SJCRH30 (cell line): ENCODE results near the gene IFT122. TPM values are rescaled to one million over a fixed set of nuclear protein-coding genes. Genes with fewer than 3 reads are reported as not detected.
"Not testable (repeated sequence)": the region's sequence is repeated elsewhere in the genome, so short reads cannot be mapped to it uniquely, and the experiment has no call there.

Experiments
- DNase-seq, 2 experiments: peaks; one replicate each; pipeline ENCODE4 v3.0.0-alpha.2; 2015 to 2020
- H3K27ac ChIP-seq: fragments of 250-450 bp; sonication (Bioruptor Pico); 2 replicates; pipeline ENCODE4 v1.5.1; 2020; ENCODE audit warnings: mild to moderate bottlenecking, moderate library complexity
- H3K27me3 ChIP-seq: fragments of 250-450 bp; sonication (Bioruptor Pico); 2 replicates; pipeline ENCODE4 v1.5.1; 2020; ENCODE audit warnings: mild to moderate bottlenecking, moderate library complexity
- H3K36me3 ChIP-seq: fragments of 250-450 bp; sonication (Bioruptor Pico); 2 replicates; pipeline ENCODE4 v1.5.1; 2020; ENCODE audit warnings: mild to moderate bottlenecking, moderate library complexity
- H3K4me1 ChIP-seq: fragments of 250-450 bp; sonication (Bioruptor Pico); 2 replicates; pipeline ENCODE4 v1.5.1; 2020; ENCODE audit warnings: mild to moderate bottlenecking, moderate library complexity
- H3K4me3 ChIP-seq: fragments of 250-450 bp; sonication (Bioruptor Pico); 2 replicates; pipeline ENCODE4 v1.5.1; 2020; ENCODE audit warnings: mild to moderate bottlenecking, moderate library complexity
- H3K9me3 ChIP-seq: fragments of 250-450 bp; sonication (Bioruptor Pico); replicated peaks from 2 replicates; pipeline ENCODE4 v1.5.1; 2020; ENCODE audit warnings: mild to moderate bottlenecking, moderate library complexity
- total RNA-seq: library from RNA; depleted of rRNA; stranded (reverse); fragments of >200 nt; shearing (Covaris generic); gene quantifications from 2 replicates; pipeline ENCODE4 v1.2.3, GENCODE V29; 2014

The IFT122 gene
- total RNA-seq, 1 experiment from 2014 or later: 18.1 TPM

DNA sequence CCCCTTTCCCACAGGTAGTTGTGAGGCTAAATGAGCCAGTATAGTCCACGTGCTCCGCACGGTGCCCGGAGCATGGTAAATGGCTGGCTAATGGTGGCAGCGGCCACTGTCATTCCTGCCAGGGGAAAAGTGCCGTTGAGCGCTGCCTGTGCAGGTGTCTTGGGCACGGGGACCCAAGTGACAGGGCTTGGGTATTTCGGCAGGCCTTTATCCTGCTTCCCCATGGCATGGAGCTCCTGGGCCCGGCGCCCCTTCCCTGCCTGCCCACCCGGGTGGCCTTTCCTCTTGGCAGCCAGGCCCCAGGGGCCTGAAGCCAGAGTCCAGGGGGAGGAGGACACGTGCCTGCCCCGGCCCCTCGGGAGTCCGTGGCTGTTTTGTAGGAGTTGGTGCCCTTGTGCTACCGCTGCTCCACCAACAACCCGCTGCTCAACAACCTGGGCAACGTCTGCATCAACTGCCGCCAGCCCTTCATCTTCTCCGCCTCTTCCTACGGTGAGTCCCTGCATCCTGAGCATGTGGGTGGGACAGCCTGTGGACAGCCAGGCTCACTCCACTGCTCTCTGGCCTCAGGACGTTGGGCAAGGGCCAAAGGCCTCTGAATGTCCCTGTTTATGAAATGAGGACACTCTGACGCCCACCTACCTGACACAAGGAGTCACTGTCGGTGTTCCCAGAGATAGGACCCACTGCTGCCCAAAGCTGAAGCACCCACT lies 75.2 kb downstream of the IFT122 start:
- not testable (repeated sequence) for H3K36me3 ChIP-seq, H3K9me3 ChIP-seq, DNase-seq

DNA sequence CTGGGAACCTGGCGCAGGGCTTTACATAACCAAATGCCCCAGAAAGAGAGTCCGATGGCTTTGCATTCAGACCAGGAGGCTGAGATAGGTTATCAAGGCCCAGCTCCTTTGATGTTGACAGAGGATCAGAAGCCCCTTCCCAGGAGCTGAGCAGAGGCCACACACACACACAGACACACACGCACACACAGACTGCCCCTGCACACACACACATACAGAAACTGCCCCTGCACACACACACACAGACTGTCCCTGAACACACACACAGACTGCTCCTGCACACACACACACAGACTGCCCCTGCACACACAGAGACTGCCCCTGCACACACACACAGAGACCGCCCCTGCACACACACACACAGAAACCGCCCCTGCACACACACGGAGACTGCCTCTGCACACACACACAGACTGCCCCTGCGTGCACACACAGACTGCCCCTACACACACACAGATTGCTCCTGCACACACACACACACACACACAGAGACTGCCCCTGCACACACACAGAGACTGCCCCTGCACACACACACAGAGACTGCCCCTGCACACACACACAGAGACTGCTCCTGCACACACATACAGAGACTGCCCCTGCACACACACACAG lies 75.9 kb downstream of the IFT122 start:
- not testable (repeated sequence) for H3K4me1 ChIP-seq, H3K36me3 ChIP-seq, H3K9me3 ChIP-seq, DNase-seq, H3K4me3 ChIP-seq, H3K27me3 ChIP-seq, H3K27ac ChIP-seq

More for the DNA sequence above, 75.2 kb downstream of the IFT122 start:
- H3K27me3 ChIP-seq, H3K4me1 ChIP-seq, H3K27ac ChIP-seq, H3K4me3 ChIP-seq: not testable (repeated sequence)

DNA sequence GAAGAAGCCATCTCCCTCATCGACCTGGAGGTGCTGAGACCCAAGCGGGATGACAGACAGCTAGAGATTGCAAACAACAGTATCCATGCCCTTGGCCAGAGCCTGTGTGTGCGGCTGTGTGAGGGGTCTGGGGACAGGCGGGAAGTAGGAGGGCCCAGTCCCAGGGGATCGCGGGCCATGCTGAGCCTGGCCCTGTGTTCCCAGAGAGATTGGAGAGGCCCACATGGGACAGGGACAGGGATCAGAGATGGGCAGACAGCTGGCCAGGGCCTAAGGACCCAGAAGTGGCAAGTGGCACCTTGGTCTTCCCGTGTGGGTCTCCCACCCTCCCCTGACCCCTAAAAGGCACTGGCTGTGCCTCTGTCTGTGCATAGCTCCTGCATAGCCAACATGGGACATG lies 77.5 kb downstream of the IFT122 start:
- Histone ChIP-seq H3K4me1 (no peaks in the 10 kb centered on the region), H3K36me3 (no peaks in the 10 kb centered on the region)

DNA sequence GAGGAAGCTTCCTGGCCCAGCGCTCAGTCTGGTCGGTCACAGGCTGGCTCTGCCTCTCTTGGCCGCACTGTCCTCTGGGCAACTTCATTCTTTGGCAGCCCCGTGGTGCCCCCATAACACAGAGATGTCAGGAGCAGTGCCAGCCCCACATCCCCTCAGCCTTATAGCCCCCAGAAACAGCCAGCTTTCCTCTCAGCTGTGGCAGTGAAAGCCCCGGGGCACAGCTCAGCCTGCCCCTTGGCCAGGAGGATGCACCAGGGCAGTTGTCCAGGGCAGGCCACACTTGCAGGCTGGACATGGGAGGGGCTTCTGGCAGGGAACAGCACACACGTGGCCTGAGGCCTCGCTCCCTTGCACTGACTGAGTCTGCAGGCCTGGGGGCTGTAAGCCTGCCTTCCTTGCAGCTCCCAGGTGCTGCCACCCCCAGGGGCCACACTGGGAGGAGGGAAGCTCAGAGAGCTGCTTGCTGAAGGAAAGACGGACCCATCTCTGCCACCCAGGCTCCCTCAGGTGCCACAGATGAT lies 78.1 kb downstream of the IFT122 start:
- no peaks in the 10 kb centered on the region for H3K4me1 ChIP-seq
- H3K9me3 ChIP-seq: no peaks in the 10 kb centered on the region
- H3K4me3 ChIP-seq: no peak overlapping the region
- H3K27ac ChIP-seq: no peak overlapping the region
- H3K36me3 ChIP-seq: no peaks in the 10 kb centered on the region
- H3K27me3 ChIP-seq: no peaks in the 10 kb centered on the region
- no peak for DNase-seq

More for the DNA sequence above, 77.5 kb downstream of the IFT122 start:
- DNase-seq: no peak
- no peak overlapping the region for H3K4me3 ChIP-seq
- H3K27ac ChIP-seq: no peak overlapping the region
- H3K9me3 ChIP-seq: no peaks in the 10 kb centered on the region
- H3K27me3 ChIP-seq: no peaks in the 10 kb centered on the region

DNA sequence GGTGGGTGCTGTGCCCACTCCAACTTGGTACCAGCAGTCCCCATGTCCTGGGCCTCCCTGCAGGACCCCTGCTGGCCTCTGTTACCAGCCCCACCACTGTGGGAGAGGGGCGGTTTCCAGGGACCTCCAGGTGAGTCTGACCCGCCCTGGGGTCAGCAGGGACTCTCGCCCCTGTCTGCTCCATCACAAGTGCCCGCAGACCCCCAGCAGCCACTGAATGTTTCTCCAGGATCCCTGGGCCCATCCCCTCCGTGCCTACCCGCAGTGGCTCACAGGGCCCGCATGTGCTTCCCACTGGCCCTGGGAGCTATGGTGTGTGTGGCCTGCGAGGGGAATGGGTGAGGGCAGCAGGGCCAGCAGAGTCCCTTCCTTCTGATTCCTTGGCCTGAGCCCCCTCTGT lies 78.6 kb downstream of the IFT122 start:
- no peak for DNase-seq
- Histone ChIP-seq H3K4me1 (no peaks in the 10 kb centered on the region), H3K9me3 (no peaks in the 10 kb centered on the region), H3K4me3 (no peak overlapping the region), H3K27me3 (no peaks in the 10 kb centered on the region), H3K27ac (no peak overlapping the region), H3K36me3 (no peaks in the 10 kb centered on the region)

DNA sequence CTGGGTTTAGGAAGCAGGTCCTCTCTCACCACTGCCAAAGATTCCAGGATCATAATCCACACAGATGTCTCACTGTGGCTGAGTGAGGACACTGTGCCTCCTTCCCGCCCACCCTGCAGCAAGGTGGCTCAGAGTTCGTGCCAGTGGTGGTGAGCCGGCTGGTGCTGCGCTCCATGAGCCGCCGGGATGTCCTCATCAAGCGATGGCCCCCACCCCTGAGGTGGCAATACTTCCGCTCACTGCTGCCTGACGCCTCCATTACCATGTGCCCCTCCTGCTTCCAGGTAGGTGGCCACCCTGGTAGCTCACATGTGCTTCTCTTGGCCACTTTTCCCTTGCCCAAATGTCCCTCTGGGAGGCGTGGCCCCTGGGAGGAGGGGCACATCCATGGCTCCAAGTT lies 79.4 kb downstream of the IFT122 start:
- Histone ChIP-seq H3K4me1 (no peaks in the 10 kb centered on the region), H3K27me3 (no peaks in the 10 kb centered on the region), H3K4me3 (no peak overlapping the region), H3K36me3 (no peaks in the 10 kb centered on the region), H3K9me3 (no peaks in the 10 kb centered on the region), H3K27ac (no peak overlapping the region)
- no peak for DNase-seq

DNA sequence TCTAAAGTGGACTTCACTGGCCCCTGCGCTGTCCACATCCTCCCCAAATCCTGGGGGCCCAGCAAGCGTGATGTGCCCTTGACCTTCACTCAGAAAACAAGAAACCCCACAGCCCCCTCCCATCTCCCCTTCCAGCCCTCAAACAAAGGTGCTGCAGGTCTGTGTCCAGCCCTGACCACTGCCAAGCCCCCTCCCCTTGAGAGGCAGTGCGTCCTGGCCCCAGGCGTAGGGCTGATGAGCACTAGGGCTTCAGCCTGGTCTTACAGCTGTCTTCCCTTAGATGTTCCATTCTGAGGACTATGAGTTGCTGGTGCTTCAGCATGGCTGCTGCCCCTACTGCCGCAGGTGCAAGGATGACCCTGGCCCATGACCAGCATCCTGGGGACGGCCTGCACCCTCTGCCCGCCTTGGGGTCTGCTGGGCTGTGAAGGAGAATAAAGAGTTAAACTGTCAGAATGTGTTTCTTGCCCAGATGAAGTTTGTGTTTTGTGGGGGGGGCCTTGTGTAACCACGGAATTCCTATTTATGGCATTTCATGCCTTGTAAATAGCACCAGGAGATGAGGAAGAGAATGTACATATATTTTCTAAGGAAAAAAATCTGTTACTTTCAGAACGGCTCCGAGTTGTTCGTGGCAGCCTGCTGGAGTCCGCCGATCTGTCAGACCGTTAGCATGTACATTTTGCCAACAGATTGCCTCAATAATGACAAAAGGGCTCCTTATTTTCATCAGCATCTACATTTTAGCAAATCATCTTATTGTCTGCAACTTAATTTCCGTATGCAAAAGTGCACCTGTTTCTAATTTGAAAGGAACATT lies 80.1 kb downstream of the IFT122 start:
- Histone ChIP-seq H3K9me3 (no peaks in the 10 kb centered on the region), H3K4me3 (no peak overlapping the region), H3K36me3 (no peaks in the 10 kb centered on the region), H3K4me1 (no peaks in the 10 kb centered on the region), H3K27me3 (no peaks in the 10 kb centered on the region), H3K27ac (no peak overlapping the region)
- DNase-seq: no peak

DNA sequence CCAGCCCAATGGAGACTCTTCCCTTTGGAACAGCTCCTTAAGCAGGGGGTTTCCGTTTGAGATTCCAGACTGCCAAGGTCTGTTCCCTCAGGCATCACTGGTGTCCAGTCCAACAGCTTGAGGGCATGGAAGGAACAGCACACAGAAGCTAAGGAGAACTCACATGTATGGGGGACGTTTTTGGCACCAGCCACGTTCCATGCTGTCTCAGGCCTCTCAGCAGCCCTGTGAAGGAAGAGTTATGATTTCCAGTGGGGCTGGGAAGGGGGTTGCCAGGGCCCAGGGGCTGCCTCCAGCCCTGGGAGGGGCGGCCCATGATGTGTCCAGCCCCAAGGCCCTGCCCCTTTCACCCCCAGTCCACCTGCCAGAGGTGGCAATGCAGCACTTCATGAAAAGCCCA lies 80.9 kb downstream of the IFT122 start:
- H3K4me1 ChIP-seq: no peaks in the 10 kb centered on the region
- no peaks in the 10 kb centered on the region for H3K27me3 ChIP-seq
- H3K4me3 ChIP-seq: no peak overlapping the region
- H3K9me3 ChIP-seq: no peaks in the 10 kb centered on the region
- H3K36me3 ChIP-seq: no peaks in the 10 kb centered on the region
- no peak overlapping the region for H3K27ac ChIP-seq
- DNase-seq: no peak

DNA sequence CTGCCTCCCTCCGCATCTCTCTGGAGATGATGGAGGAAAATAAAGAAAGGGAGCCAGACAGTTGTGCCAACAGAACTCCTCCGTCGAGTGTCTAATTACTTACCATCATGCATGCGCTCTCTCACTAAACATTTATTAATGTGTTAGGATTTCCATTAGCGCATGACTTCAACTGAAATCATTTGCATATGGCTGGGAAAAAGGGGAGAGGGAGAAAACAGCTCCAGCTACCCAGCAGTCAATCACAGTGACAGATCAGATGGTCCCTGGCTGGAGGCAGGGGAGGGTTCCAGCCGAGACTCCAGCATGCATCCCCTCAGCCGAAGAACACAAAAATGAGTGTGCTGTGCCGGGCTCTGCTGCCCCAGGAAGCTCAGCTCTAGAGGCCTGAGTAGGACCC lies 81.6 kb downstream of the IFT122 start:
- no peaks in the 10 kb centered on the region for H3K36me3 ChIP-seq
- H3K27ac ChIP-seq: no peak overlapping the region
- no peaks in the 10 kb centered on the region for H3K9me3 ChIP-seq
- no peaks in the 10 kb centered on the region for H3K27me3 ChIP-seq
- H3K4me1 ChIP-seq: no peaks in the 10 kb centered on the region
- no peak overlapping the region for H3K4me3 ChIP-seq
- DNase-seq: no peak

DNA sequence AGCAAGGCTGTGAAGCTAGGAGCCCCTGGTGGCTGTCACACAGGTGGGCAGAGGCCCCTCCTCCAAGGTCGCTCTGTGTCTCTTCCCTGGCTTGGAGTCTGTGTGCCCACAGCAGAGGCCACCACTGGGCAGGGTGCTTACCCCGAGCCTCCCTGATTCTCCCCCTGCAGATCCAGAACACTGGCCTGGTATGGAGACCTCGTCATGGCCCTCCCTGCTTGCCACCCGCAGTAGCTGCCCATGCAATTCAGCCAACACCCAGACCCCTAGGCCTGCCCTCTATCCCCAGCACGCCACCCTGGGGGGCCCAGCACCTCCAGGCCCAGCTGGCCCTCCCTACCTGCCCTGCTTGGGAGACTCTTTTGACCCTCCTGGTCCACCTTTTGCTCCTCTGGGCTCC lies 82.9 kb downstream of the IFT122 start:
- H3K4me3 ChIP-seq: no peak overlapping the region
- no peaks in the 10 kb centered on the region for H3K27me3 ChIP-seq
- H3K4me1 ChIP-seq: no peaks in the 10 kb centered on the region
- H3K27ac ChIP-seq: no peak overlapping the region
- H3K9me3 ChIP-seq: no peaks in the 10 kb centered on the region
- DNase-seq: no peak
- no peaks in the 10 kb centered on the region for H3K36me3 ChIP-seq

DNA sequence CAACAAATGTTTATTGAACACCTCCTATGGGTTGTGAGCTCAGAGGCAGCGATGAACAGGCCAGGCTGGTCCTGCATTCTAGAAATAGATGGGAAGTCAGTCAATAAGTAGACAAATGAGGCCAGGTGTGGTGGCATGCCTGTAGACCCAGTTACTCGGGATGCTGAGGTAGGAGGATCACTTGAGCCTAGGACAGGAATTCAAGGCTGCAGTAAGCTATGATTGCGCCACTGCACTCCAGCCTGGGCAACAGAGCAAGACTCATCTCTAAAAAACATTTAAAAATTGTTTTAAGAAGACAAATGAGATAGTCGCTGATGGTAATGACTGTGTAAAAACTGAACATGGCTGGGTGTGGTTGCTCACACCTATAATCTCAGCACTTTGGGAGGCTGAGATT lies 84.1 kb downstream of the IFT122 start:
- DNase-seq: no peak
- H3K4me1 ChIP-seq: no peaks in the 10 kb centered on the region
- H3K27me3 ChIP-seq: no peaks in the 10 kb centered on the region
- no peak overlapping the region for H3K27ac ChIP-seq
- no peaks in the 10 kb centered on the region for H3K36me3 ChIP-seq
- no peaks in the 10 kb centered on the region for H3K9me3 ChIP-seq
- no peak overlapping the region for H3K4me3 ChIP-seq

DNA sequence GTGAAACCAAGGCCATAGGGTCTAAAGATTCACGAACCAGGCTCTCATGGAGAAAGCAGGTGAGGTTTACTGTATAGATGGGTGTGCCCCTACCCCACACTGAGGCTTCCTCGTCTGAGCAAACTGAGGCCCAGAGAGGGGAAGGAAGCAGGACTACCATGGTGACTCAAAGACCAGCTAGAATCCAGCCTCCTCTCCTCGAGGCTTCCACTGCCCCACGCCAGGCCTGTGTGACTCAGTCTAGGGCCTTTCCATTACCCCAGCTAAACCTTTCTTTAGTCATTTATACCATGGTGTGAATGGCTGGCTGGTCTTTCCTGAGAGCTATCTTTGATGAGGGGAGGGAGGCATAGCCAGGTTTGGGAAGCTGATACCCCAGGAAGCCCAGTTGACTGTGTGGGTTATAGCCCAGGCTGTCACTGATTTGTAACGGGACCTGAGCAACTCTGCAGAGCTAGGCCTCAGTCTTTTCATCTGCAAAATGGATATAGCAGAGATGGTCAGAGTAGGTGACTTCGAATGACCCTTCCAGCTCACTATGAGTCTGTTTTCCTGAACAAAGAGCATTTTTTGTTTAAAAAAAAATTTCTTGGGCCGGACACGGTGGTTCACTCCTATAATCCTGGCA lies 85.4 kb downstream of the IFT122 start:
- Histone ChIP-seq H3K4me3 (no peak overlapping the region), H3K36me3 (no peaks in the 10 kb centered on the region), H3K9me3 (no peaks in the 10 kb centered on the region), H3K27me3 (no peaks in the 10 kb centered on the region), H3K4me1 (no peaks in the 10 kb centered on the region), H3K27ac (no peak overlapping the region)
- no peak for DNase-seq

DNA sequence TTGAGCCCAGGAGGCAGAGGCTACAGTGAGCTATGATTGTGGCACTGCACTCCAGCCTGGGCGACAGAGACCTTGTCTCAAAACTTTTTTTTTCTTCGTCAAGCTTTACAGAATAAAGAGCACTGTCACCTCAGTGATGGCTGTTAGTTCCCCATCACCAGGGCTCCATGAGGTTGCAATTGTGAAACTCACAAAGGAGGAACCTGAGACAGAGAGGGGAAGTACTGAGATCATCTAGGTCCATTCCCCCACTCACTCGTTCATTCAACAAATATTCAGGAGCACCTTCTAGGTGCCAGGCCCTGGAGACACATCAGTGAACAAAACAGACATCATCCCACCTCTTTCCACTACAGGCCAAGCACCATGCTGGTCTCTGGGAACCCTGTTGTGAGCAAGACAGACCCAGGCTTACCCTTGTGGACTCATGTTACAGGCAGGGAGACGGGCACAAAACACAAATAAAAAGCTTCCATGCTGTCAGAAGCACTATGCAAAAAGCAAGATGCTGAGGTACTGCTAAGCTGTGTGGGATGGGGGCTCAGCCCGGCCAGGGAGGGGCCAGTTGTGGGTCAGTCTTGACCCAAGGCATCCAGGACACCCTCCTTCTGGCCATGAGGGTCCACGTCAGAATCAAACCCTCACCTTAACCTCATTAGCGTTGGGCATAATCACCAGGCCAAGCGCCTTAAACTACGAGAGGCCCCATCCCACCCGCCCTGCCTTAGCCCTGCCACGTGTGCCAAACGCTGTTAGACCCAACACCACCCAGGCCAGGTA lies 86.3 kb downstream of the IFT122 start:
- H3K36me3 ChIP-seq: no peaks in the 10 kb centered on the region
- no peaks in the 10 kb centered on the region for H3K9me3 ChIP-seq
- no peaks in the 10 kb centered on the region for H3K4me1 ChIP-seq
- H3K4me3 ChIP-seq: no peak overlapping the region
- no peaks in the 10 kb centered on the region for H3K27me3 ChIP-seq
- no peak overlapping the region for H3K27ac ChIP-seq
- no peak for DNase-seq

DNA sequence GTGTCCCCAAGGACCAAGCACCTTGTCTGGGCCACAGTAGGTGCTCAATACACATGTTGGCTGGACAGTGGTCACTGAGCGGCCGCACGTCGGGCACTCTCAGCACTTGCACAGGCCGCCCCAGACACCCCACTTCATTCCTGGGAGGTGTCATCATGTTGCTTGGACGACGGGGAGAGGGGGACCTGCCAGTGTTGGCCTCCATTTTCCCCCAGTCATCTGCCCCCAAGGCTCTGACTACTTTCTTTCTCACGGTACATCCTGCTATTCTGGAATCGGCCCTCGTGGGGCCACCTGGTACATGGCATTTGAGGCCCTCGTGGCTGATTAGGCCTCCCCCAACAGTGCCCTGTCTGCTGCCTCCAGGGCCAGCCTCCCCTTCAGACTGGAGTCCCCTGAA lies 87.2 kb downstream of the IFT122 start:
- H3K9me3 ChIP-seq: no peaks in the 10 kb centered on the region
- no peak overlapping the region for H3K4me3 ChIP-seq
- H3K27me3 ChIP-seq: no peaks in the 10 kb centered on the region
- DNase-seq: no peak
- H3K4me1 ChIP-seq: no peaks in the 10 kb centered on the region
- no peaks in the 10 kb centered on the region for H3K36me3 ChIP-seq
- no peak overlapping the region for H3K27ac ChIP-seq
